ENCODE data around the gene MTRF1. TPM values are rescaled to one million over a fixed set of nuclear protein-coding genes. Genes with fewer than 3 reads are reported as not detected.

Gene MTRF1
- total RNA-seq, 1 donor from 2014 or later: 8.5 TPM

- Histone ChIP-seq H3K27me3 (ENCODE audit: control insufficient read depth, insufficient read depth, low read length) (no peaks in the 10 kb centered on the region), H3K36me3 (ENCODE audit: control insufficient read depth, insufficient read depth, low read length) (no peaks in the 10 kb centered on the region), H3K4me3 (ENCODE audit: low read depth, low read length) (no peak overlapping the region)
- no peak for TF ChIP-seq CTCF (IDR thresholded peaks at IDR 0.05; ENCODE audit: insufficient read depth, low read length, poor library complexity, severe bottlenecking)
- DNase-seq (ENCODE audit: low read depth): no peak
Observed at GRCh38 chr13:41257535-41257934, 5.8 kb downstream of the MTRF1 start.

GRCh38 chr13:41254902-41255301 lies 8.5 kb downstream of the MTRF1 start:
- DNase-seq (ENCODE audit: low read depth): no peak
- no peaks in the 10 kb centered on the region for H3K36me3 ChIP-seq (ENCODE audit: control insufficient read depth, insufficient read depth, low read length)
- TF ChIP-seq CTCF (IDR thresholded peaks at IDR 0.05; ENCODE audit: insufficient read depth, low read length, poor library complexity, severe bottlenecking): no peak
- H3K27me3 ChIP-seq (ENCODE audit: control insufficient read depth, insufficient read depth, low read length): no peaks in the 10 kb centered on the region
- H3K4me3 ChIP-seq (ENCODE audit: low read depth, low read length): no peak overlapping the region

GRCh38 chr13:41250993-41251392 lies 12.4 kb downstream of the MTRF1 start:
- no peak for DNase-seq (ENCODE audit: low read depth)
- H3K27me3 ChIP-seq (ENCODE audit: control insufficient read depth, insufficient read depth, low read length): no peaks in the 10 kb centered on the region
- no peak overlapping the region for H3K4me3 ChIP-seq (ENCODE audit: low read depth, low read length)
- no peaks in the 10 kb centered on the region for H3K36me3 ChIP-seq (ENCODE audit: control insufficient read depth, insufficient read depth, low read length)
- no peak for TF ChIP-seq CTCF (IDR thresholded peaks at IDR 0.05; ENCODE audit: insufficient read depth, low read length, poor library complexity, severe bottlenecking)

GRCh38 chr13:41246969-41247680 lies 16.3 kb downstream of the MTRF1 start:
- Histone ChIP-seq H3K27me3 (ENCODE audit: control insufficient read depth, insufficient read depth, low read length) (no peaks in the 10 kb centered on the region), H3K36me3 (ENCODE audit: control insufficient read depth, insufficient read depth, low read length) (no peaks in the 10 kb centered on the region), H3K4me3 (ENCODE audit: low read depth, low read length) (no peak overlapping the region)
- no peak for DNase-seq (ENCODE audit: low read depth)
- TF ChIP-seq CTCF (IDR thresholded peaks at IDR 0.05; ENCODE audit: insufficient read depth, low read length, poor library complexity, severe bottlenecking): no peak

- TF ChIP-seq CTCF (IDR thresholded peaks at IDR 0.05; ENCODE audit: insufficient read depth, low read length, poor library complexity, severe bottlenecking): no peak
- Histone ChIP-seq H3K36me3 (ENCODE audit: control insufficient read depth, insufficient read depth, low read length) (no peaks in the 10 kb centered on the region), H3K4me3 (ENCODE audit: low read depth, low read length) (no peak overlapping the region), H3K27me3 (ENCODE audit: control insufficient read depth, insufficient read depth, low read length) (no peaks in the 10 kb centered on the region)
- DNase-seq (ENCODE audit: low read depth): no peak
Observed at GRCh38 chr13:41244556-41244955, 18.8 kb downstream of the MTRF1 start.

- Histone ChIP-seq H3K27me3 (ENCODE audit: control insufficient read depth, insufficient read depth, low read length) (no peaks in the 10 kb centered on the region), H3K36me3 (ENCODE audit: control insufficient read depth, insufficient read depth, low read length) (no peaks in the 10 kb centered on the region), H3K4me3 (ENCODE audit: low read depth, low read length) (no peak overlapping the region)
- DNase-seq (ENCODE audit: low read depth): no peak
- no peak for TF ChIP-seq CTCF (IDR thresholded peaks at IDR 0.05; ENCODE audit: insufficient read depth, low read length, poor library complexity, severe bottlenecking)
Observed at GRCh38 chr13:41241626-41242025, 21.8 kb downstream of the MTRF1 start.

All from kidney epithelial cell (primary cell).